NCI-H524 treated with DMSO at 0.1 percent for 48 hours (cell line): ENCODE results near the gene PBX1.

Experiments used
- DNase-seq: peaks from one replicate; lab custom pipeline; 2025; lab: John Stamatoyannopoulos, UW

The PBX1 gene

DNA sequence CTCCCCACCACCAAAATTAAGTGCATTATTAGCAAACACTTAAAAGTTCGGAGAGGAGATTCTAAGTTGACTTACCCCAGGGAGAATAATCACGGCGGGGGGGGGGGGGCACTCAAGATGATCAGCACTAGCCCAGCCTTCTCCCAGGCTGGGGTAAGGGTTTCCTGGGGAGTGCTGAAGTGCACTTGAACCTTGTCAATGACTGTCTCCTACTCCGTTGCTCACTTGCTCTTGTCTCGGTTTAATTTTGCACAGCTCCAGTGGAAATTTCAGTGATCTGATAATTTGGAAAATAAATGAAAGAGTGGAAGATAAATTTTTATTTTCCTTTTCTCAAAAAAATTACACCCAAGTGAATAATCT, 59.2 kb downstream of the PBX1 start:
- DNase-seq = peak; percentile 64

DNA sequence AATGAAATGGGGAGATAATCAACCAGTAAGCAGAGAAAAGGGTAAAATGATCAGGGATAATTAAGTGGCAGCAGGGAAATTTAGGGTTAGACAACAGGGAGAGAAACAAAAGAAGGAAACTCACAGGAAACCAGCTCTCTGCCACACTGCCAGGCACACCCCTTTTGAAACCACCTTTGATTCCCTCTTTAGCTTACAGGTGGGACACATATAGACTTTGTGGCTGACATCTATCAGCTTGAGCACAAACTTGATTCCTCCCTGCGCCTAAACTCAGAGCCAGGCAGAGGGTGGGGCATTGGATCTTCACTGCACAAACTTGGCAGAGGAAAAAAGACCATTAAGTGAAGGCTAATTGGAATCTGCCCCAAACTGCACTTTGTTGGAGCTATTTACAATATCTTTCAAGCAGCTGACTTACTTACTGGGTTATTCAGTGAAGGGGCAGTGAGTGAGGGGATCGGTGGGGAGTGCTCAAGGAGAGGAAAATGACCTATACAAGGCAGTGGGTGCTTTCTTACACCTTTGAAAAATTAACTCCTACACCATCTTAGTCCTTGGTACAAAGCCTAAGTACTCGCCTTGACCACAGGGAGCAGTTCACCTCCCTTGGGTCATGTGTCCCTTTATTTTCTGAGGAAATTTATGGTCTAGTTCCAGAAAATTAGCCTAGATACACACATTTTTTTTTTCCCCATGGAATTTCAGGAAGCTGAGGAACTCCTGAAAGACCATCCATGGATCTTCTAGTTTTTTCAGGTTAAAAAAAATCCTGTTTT, 60.2 kb downstream of the PBX1 start:
- DNase-seq = no peak

DNA sequence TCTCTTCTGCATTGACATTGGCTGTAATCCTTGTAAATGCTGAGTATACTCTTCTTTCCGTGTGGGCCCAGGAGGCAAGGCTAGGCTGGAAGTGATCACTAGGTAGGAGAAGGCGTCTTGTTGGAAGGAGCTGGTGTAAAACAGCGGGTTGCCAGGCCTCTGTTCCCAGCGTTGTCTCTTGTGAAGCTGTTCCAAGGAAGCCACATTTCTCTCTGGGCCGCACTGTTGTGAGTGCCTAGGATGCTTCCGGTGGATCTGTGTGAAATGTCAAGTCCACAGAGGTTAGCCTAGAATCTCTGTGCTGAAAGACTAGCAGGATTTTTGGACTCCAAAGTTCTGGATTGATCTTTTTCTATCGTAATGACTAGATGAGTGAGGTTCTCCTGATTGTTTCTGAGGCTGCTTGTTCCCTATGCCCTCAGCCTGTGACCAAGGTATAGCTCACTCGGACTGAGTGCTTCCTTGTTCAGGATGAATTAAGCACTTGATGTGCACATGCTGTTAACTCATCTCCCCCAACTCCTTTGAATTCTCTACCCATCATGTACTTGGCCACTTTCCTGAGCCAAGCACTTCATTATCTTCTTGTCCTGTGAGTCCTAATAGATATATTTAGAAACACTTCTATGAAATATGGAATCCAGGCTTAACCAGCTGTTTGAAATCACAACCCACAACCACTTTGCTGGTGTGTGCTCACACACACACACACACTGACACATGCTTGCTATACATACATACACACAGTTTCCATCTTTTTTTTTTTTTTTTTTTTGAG, 63.3 kb downstream of the PBX1 start:
- no peak for DNase-seq

DNA sequence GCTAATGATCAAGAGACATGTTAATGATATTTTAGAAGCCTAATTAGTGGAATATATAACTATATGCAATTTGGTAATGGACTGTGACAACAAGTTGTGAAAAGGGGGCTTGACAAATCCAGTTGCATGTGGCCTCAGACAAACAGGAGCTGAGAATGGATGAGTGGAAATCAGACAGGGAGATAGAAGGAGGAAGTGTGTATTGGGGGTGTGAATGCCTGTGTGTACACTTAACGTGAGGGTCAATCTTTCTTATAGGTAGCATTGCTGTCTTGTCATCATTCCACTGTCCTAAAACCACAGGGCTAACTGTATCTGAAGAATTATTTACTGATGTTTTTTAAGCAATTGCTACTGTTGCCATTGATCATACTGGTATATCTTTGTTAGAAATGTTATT, 64.8 kb downstream of the PBX1 start:
- DNase-seq = no peak

DNA sequence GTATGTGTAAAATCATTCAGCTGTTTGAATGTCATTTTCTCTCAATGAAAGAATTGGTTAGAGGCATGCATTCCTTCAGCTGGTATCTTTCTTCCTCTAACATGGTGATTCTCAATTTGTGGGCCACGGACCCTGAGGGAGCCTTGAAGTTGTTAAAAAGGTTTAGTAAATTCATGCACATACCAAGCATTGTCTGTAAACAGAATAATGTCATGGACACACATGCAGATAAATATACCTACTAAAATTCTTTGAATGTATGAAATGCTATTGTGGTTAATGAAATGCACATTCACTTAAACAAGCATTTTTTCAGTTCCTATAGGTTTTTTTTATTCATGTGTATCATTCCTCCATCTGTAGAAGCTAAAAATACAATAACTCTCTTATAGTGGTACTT, 65.4 kb downstream of the PBX1 start:
- no peak for DNase-seq

DNA sequence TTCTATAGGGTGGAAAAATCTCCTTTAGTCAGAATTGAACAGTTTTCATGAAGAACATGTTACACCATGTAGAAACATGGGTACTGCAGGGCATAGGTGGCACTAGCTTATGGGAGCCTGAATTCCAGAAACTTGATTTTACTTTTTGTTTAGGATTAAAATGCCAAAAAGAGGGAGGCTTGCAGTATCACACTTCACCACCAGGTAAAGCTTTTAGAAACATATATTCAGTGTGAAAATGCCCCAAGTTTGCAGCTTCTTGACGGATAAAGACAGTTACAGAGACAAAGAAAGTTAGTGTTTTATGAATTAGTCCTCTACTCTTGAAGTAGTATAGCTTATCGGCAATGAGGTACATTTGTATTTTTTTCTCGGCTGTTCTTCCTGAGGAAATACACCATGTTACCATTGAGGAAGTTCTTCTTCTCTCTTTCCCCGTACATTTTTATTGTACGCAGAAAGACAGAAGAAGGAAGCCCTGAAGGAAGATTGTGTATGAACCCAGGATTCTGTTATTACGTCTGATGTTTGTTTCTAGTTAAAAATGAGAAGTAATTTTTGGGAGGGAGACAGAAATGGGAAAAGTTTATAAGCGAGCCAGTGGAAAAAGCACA, 66.1 kb downstream of the PBX1 start:
- no peak for DNase-seq

DNA sequence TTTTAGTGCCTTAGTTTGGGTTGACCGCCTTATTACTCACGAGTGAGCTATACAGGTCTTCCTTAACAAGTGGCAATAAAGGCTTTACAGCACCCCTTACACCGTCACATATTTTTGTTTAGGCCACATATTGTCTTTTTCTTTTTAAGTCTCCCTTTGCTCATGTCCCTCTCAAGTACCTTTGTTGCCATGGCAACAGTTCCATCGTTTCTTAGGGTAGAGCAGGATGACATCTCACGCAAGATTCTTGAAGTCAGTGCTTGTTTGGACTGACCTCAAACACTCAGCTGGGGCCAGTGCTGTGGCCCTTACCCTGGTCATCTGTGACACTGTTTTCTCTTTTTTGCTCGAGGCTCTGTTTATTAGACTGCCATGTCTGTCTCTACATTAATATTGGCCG, 69.8 kb downstream of the PBX1 start:
- DNase-seq = no peak

DNA sequence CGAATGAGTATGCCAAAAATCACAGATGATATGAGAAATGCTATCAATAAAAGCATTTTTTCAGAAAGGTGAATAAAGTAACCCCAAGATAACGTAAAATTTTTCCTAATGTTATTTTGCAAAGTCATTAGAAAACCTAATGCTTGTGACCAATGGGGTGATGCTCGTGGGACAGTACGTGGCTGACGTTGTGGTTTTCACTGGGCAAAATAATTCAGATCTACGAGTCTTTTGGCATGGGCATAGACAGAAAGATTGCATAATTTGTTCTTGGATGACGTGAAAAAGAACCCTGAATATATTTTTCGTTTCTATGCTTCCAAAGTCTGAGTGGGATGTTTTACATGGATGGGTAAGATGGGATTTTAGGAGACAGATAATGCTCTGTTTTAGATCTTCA, 71.0 kb downstream of the PBX1 start:
- DNase-seq = no peak

DNA sequence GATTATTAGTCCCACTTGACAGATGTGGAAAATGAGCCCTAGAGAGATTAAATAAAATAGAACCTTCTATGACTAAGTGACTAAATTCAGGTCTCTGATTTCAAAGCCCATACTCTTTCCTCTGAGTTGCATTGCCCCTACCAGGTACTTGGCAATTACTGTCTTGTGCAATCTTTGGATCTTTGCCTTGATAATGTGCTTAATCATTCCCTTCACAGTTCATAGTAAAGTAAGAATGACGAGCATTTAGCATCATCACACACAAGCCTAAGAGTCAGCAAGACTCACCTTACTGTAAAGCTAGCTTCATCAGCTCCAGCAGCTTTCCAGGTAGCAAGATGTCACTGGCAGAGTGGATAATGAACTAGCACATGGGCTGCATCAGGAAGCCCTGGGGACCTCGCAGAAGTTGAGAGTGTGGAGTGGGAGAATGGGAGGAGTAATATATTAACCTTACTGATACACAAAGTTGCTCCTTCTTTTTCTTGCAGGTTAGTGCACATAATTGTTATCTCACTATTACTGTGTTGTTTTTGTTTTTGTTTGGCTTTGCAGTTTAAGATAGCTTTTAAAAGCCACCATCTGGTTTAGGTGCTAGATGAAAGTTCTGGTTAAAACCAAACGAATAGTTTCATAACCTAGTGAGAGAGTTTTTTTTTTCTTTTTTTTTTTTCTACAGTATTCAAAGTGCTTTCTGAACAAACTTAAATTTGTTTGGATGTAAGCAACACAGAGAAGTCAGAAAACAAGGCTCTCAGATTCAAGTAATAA, 71.8 kb downstream of the PBX1 start:
- no peak for DNase-seq

DNA sequence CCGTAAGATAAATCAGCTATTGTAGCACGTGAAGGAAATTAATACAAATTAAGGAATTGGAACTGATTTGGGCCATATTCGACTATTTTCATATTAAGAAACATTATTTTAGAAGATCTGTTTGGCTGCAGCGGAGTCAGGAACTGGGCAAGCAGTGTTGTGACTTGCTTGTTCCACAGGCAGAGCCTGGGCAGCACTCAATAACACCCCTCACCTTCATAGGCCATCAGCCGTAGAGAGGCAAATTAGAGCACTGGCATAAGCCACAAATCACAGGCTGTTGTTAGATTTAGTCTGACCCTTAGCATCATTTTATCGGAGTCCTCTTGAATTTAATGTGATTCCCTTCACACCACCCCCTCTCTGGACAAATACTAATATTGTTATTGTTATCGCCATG, 72.8 kb downstream of the PBX1 start:
- DNase-seq = no peak

DNA sequence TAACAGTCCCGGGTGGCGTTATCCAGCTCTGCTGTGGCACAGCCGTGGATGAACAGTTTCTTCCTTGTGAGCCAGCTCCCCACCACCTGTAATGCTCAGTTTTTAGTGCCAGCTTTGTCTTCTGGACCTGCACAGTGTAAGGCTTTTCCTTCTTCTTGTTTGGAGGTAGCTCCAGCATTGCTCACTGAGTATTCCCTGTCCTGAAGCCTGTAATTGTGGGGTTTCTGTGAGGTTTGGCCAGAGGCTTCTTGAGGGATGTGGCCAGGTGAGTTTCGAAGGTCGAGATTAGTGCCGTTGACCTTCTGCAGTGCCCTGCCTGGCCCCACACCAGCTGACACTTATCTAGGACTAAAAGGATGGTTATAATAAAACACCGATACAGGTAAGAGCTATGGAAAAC, 75.0 kb downstream of the PBX1 start:
- no peak for DNase-seq

DNA sequence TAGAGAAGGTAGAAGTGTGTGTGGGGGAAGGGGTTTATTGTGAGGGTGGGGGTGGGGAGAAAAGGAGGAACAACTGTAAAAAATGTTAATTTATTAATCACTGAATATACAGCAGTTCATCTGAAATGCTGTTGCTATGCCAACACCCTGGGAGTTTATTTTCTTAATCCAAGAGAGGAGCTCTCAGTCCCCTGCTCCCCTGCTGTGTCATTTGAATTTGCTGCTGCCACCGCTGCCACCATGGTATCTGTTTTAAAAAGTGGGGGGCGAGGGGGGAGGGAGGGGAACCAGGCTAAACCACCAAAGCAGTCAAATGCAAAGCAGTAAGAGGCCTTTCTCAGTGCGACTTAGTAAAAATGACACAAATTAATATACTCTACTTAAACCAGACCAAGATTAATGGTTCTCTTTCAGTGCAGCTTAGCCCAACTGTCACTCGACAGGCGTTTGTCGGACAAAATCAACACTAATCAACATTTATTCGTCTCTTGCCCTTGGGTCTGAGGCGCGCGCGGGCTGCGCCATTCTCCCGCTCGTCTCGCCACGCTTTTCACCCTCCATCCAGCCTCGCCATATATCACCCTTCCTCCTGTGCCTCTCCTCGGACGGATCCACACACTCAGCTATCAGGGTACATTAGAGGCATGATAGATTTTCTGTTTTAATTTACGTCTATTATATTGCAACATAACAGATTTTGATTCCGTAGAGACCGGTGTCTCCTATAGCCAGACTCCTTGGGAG, 76.2 kb downstream of the PBX1 start:
- no peak for DNase-seq

DNA sequence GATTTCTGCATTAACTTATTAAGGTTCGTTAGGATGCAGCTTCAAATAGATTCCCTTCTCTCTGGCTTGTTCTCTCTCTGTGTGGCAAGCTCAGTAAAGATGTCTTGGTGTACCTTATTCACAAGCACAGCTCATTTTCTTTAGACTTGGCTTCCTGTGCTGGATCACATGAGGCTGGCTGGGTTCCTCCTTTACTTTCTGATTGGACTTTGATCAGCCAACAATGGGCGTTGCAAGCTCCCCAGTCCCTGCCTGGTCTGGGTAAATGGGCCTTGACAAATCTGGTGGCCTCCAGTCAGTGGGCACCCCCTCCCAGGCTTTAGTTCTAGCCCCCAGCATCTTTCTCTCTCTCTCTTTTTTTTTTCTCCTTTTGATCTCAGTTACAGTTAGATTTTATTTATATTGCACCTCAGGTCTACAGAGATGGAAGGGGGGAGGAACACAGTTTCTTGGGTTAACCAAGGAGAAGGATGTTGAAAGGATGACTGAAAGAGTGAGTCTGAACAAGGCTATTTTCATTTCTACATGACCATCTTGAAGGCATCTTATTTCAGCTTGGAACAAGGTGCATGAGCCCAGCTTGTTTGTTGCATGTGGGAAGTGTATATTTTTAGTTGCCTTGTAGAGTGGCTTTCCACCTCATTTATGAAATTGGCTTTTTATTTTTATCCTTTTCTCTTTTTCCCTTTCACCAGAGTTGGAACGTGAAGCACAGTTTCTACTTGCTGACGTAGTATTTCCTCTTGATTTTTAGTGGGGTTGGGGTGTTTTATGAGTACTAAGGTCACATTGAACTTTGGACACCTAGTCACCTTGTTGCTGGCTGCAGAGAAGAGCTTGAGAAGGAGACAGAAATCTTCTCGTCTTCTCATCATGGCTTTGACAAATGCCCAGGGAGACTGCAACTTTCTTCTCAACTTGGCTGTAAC, 77.1 kb downstream of the PBX1 start:
- DNase-seq = no peak

DNA sequence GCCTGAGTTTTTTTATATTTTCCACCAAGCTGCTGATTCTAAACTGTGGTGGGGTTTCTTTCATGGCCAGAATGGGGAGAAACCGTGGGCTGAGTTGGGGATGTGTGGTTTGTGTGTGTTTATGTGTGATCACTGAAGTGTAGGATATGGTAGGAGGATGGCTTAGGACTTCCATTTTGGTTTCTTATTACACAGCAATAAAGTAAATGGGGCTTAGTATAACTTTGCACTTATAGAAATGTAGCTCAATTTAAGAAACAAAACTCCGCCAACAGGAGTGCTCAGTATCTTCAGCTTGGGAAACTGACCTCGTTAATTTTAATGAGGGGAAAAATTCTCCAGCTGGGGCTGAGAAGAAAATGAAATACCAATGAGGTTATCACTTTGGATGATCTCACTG, 77.8 kb downstream of the PBX1 start:
- no peak for DNase-seq

DNA sequence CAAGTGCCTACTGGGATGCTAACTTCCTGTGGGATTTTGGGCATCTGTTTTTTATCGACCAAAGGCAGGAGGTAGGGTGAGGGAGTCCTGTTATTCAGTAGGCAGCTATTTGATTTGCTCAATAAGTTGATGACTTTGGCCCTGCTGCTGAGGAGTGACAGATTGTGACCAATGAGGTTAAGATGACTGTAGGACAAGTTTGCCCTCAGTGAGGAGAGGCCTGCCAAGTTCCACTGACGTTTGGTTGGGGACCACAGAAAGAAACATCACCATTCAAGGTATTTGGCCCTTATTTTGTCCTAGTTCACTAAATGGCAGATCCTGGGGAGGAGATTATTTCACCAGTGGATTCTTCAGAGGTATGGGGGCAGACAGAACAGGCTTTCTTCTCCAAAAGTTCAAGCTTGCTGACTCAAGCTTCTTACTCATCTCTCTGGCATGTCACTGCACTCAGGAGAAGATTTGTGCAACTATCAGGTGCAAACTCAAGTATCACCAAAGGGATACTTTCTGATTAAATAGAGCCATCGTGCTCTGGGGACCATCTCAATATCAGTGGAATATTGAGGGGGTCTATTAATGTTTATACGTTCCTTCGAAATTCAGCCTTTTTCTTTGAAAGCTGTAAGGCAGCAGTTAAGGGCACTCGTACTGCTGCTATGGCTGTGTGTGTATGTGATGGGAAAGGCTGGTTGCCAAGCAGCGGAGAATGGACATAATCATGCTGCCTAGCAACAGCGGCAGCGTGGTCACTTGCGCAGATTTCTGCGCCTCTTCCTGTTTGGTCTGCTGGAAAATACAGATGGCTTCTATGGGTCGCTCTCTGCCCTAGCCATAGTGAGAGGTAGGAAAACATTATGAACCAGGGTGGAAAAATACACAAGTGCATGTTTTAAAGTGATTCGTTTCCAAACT, 78.7 kb downstream of the PBX1 start:
- DNase-seq = no peak

DNA sequence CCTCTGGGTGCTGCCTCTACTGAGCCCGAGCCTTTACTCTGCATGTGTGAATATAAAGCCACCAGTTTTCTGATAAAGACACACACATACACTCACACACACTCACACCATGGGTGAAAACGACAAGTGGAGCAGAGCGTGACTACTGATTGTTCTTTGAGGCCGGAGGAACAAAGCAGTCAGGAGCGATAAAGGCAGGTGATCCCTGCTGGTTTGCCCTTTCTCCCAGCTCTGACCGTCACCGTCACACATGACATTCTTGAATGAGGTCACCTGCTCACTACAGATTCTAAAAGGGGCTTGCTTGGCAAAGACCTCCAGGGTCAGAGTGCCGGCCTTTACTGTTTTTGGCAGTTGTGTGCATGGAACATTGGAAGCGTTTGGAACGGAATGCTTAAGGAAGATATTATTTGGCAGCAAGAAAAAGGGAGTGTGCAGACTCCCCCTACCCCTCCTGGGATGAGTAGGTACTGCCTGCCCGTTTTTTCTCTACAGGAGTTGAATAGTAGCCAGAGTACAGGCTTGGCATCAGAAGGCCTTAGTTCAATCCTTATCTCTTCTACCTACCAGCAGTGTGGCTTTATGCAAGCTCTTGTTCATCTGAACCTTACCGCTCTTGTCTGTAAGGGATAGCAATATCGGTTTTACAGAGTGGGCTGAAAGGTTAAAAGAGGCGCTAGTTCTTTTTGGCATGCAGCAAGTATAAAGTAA, 79.7 kb downstream of the PBX1 start:
- DNase-seq = no peak

DNA sequence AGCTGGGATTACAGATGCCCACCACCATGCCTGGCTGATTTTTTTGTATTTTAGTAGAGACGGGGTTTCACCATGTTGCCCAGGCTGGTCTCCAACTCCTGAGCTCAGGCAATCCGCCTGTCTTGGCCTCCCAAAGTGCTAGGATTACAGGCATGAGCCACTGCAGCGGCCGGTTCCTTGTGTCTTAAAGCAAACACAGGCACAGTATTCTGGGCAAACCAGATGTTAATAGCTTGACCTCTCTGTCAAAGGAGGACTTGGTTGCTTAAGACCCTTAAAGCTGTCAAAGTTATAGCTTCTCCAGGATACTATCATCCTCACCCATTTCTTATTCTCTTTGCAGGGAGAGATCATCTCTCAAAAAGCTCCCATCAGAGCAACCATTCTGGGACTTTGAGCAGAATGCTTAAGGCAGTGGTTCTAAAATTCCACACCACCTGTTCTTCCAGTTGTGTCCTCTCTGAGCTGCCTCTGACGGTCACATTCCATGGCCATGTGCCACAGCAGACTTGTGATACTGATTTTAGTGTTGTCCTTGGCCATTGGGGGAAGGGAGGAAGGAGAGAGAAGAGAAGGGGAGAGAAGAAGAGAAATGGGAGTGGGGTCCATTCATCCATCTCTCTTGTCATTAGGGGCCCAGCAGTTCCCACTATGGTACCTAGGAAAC, 81.8 kb downstream of the PBX1 start:
- DNase-seq = no peak

DNA sequence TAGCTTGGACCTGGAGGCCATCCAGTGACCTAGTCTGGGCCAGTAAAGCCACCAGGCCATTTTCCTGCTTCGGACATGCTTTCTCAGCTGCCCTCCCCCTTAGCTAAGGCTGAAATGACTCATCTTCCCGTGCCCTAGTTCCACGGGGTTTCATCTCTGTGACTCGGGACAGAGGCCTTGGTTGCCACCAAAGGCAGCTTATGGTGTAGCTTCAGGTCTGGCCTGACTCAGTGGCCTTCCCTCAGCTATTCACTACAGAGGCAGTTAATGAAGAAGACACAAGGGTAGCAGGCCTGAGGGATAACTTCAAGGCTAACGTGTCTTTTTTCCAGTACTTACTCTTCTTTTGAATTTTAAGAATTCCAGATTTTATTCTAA, 82.4 kb downstream of the PBX1 start:
- no peak for DNase-seq
